ENCODE results near the gene ELMO3. TPM values are rescaled to one million over a fixed set of nuclear protein-coding genes. Genes with fewer than 3 reads are reported as not detected.
A peak's percentile ranks its signal among the peaks of the same experiment; 100 is the strongest.

Gene ELMO3
- total RNA-seq, 6 donors from 2014 or later, result 17.4 to 26.2 (median 24.4) TPM

DNA sequence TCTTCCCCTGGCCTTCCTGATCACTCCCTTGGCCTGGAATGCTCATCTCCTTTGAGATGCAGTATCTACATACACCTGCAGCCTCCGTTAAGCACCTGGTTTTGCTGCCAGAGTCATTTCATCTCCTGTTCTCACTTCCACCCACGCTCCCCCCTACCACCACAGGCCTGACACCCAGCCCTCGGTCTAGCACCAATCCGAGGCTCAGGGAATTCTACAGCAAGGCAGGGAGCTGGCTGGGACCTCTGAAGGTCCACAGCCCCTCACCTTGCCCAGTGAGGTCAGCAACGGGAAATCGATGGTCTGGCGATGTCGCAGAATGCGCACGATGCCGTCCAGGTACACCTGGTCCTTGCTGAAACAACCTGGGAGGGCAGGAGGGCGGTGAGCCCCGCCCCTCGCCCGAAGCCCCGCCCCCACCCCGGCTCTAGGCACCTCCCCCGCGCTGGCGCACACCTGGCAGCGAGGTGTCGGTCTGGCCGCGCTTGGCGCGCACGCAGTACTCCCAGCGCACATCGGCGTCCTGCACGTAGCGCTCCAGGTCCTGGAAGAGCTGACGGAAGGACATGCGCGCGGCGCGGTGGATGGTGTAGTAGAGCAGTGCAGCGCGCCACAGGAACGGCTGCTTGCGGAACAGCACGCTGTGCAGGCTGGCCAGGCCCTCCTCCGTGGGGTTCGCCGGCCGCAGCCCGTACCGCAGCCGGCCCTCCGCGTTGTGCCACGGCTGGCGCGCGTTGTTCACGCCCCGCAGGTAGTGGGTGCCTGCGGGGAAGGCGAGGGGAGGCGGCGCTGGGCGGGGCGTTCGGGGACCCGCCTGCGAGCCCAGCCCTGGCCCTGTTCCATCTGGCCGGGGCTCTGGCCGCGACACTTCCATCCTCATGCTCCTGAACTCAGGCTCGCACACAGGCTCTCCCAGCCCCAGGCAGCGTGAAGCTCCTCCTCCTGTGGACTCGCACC is 20.9 kb upstream of the ELMO3 start:
- Histone ChIP-seq H3K4me3 (peak overlapping the region in 3 of 4 donors; percentile 35 to 55 (median 52)), H3K4me1 (peaks cover 45 to 51% (median 50%) of the 10 kb centered on the region in 4 donors), H3K27me3 (no peaks in the 10 kb centered on the region), H3K36me3 (peaks cover 0 to 6% (median 1%) of the 10 kb centered on the region in 4 donors), H3K9me3 (no peaks in the 10 kb centered on the region), H3K27ac (peak overlapping the region in 3 of 4 donors; percentile 36 to 68 (median 67))
- peak; percentile 61 to 83 for ATAC-seq (ENCODE audit: low FRiP score in 2 of 2)
- no peak for TF ChIP-seq EP300 (IDR thresholded peaks at IDR 0.05)
- TF ChIP-seq POLR2A (IDR thresholded peaks at IDR 0.05), result peak in 1 of 4 donors; percentile 66
- TF ChIP-seq POLR2AphosphoS5 (IDR thresholded peaks at IDR 0.05), result peak; percentile 16 to 44
- TF ChIP-seq, protein P1, sequence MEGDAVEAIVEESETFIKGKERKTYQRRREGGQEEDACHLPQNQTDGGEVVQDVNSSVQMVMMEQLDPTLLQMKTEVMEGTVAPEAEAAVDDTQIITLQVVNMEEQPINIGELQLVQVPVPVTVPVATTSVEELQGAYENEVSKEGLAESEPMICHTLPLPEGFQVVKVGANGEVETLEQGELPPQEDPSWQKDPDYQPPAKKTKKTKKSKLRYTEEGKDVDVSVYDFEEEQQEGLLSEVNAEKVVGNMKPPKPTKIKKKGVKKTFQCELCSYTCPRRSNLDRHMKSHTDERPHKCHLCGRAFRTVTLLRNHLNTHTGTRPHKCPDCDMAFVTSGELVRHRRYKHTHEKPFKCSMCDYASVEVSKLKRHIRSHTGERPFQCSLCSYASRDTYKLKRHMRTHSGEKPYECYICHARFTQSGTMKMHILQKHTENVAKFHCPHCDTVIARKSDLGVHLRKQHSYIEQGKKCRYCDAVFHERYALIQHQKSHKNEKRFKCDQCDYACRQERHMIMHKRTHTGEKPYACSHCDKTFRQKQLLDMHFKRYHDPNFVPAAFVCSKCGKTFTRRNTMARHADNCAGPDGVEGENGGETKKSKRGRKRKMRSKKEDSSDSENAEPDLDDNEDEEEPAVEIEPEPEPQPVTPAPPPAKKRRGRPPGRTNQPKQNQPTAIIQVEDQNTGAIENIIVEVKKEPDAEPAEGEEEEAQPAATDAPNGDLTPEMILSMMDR (IDR thresholded peaks at IDR 0.05), result peak in 5 of 6 experiments; percentile 31 to 67 (median 33)
- 10 to 22% methylated on average over 13 to 34 of the region's 73 CpGs for WGBS, 2 donors
- peak; percentile 88 to 94 for DNase-seq

DNA sequence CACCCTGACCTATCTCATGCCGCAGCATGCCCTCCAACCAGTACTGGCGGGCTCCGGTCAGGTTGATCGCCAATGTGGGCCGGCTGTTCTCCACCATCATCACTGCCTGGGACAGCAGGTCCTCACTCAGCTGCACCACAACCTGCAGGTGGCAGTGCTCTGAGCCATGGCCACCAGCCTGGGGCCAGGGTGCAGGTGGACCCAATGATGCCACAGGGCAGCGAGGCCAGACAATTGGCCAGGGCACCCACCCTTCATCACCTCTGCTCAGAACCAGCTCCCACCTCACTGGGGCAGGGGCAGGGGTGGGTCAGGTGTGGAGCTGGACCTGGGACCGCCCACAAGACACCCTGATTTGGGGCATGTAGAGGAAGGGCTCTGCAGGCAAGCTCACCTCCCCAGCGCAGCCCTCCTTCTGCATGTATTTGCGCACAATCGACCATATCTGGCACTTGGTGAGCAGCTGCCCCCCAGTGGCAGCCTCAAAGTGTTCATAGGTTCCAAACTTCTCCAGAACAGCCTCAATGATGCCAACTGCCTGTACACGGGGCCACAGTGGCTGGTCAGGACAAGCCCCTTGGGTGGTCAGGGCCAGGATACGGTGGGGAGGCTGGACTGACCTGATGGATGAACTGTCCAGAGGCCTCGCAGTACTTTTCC is 19.4 kb upstream of the ELMO3 start:
- Histone ChIP-seq H3K27ac (no peak overlapping the region), H3K4me3 (no peak overlapping the region), H3K9me3 (no peaks in the 10 kb centered on the region), H3K4me1 (peaks cover 38 to 45% (median 43%) of the 10 kb centered on the region in 4 donors), H3K36me3 (peaks cover 0 to 6% (median 1%) of the 10 kb centered on the region in 4 donors), H3K27me3 (no peaks in the 10 kb centered on the region)
- TF ChIP-seq POLR2AphosphoS5 (IDR thresholded peaks at IDR 0.05) (no peak), POLR2A (IDR thresholded peaks at IDR 0.05) (no peak), EP300 (IDR thresholded peaks at IDR 0.05) (no peak)
- TF ChIP-seq, protein P1 (IDR thresholded peaks at IDR 0.05), result no peak
- 90 to 93% methylated on average over 9 to 13 of the region's 13 CpGs for WGBS, 2 donors
- DNase-seq, result no peak
- ATAC-seq (ENCODE audit: low FRiP score in 2 of 2), result no peak

DNA sequence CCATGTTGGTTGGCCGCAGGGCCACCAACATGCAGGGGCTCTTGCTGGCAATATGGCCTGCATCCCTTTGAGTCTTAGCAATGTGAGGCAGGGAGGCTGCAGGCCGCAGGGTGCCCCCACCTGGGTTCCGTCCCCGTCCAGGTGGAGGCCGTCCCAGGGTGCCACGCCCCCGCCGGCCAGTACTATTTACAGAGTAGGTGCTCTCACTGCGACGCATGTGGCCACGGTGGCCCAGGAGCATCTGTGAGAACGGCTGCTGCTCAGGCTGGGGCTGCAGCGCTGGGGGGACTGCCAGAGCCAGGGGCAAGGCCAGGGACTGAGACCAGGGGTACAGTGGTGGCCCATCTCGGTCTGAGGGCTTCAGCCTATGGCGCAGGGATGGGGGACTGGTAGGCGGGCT is 18.8 kb upstream of the ELMO3 start:
- peaks cover 38 to 45% (median 43%) of the 10 kb centered on the region in 4 donors for H3K4me1 ChIP-seq
- peaks cover 0 to 6% (median under 1%) of the 10 kb centered on the region in 4 donors for H3K36me3 ChIP-seq
- H3K27me3 ChIP-seq, result no peaks in the 10 kb centered on the region
- ATAC-seq (ENCODE audit: low FRiP score in 2 of 2) (no peak), DNase-seq (peak in 1 of 2 donors; percentile 77)
- WGBS, 2 donors, result 95% methylated on average over 16 of the region's 16 CpGs; no CpG with 5 or more reads in 1 of the 2 donors
- no peak overlapping the region for H3K27ac ChIP-seq
- TF ChIP-seq POLR2A (IDR thresholded peaks at IDR 0.05) (no peak), POLR2AphosphoS5 (IDR thresholded peaks at IDR 0.05) (no peak), EP300 (IDR thresholded peaks at IDR 0.05) (no peak)
- TF ChIP-seq, protein P1 (IDR thresholded peaks at IDR 0.05), result no peak
- no peak overlapping the region for H3K4me3 ChIP-seq
- H3K9me3 ChIP-seq, result no peaks in the 10 kb centered on the region

DNA sequence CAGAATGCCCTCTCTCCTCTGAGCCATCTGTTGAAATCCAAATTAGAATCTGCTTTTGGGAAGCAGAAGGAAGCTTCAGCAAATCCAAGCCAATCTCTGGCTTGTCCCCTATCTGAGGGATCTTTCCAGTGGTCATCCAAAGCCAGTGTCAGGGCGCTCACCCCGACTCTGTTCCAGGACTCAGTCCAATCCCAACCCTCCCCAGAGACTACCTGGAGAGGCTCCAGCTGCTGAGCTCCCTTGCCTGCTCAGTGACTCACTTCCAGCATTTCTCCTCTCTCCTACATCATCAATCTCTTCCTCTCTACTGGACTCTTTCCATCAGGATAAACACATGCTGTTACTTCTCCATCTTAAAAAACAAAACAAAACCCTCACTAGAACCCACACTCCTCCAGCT is 17.6 kb upstream of the ELMO3 start:
- no peak for ATAC-seq (ENCODE audit: low FRiP score in 2 of 2)
- peaks cover 45 to 53% (median 47%) of the 10 kb centered on the region in 4 donors for H3K4me1 ChIP-seq
- 80 to 82% methylated on average over 2 of the region's 2 CpGs for WGBS, 2 donors

More for the DNA sequence above, 17.6 kb upstream of the ELMO3 start:
- Histone ChIP-seq H3K9me3 (no peaks in the 10 kb centered on the region), H3K27ac (peak overlapping the region in 1 of 4 donors; percentile 54), H3K36me3 (no peaks in the 10 kb centered on the region), H3K4me3 (no peak overlapping the region), H3K27me3 (no peaks in the 10 kb centered on the region)
- DNase-seq, result no peak
- TF ChIP-seq POLR2A (IDR thresholded peaks at IDR 0.05), result no peak
- TF ChIP-seq EP300 (IDR thresholded peaks at IDR 0.05), result no peak
- TF ChIP-seq POLR2AphosphoS5 (IDR thresholded peaks at IDR 0.05), result no peak
- TF ChIP-seq, protein P1 (IDR thresholded peaks at IDR 0.05), result no peak

Data from upper lobe of left lung (tissue), 6 donors.